Hepatocyte (in vitro differentiated cells): Measurements from ENCODE around the gene MED6.

Experiments used
- CTCF ChIP-seq: fragments of 200-600 bp; sonication (generic); IDR thresholded peaks from 2 replicates; pipeline ENCODE4 v1.5.1; 2016; ENCODE audit warnings: antibody characterized with exemption, mild to moderate bottlenecking; ENCODE audit not compliant: poor library complexity
- EZH2 ChIP-seq: fragments of 200-600 bp; sonication (generic); IDR thresholded peaks from 2 replicates; pipeline ENCODE4 v1.6.1; 2016; ENCODE audit warnings: antibody characterized with exemption, mild to moderate bottlenecking, borderline replicate concordance
- EZH2phosphoT487 ChIP-seq: fragments of 200-600 bp; sonication (generic); IDR thresholded peaks from one replicate; pipeline ENCODE4 v1.6.1; 2018; ENCODE audit warnings: antibody characterized with exemption, mild to moderate bottlenecking, low read depth, moderate library complexity; ENCODE audit not compliant: unreplicated experiment, severe bottlenecking

GRCh38 chr14:70641548-70642302, 41.3 kb upstream of the MED6 start, which contains the start of gene TTC9:
- TF ChIP-seq CTCF (no peak), EZH2 (no peak), EZH2phosphoT487 (no peak)
